Liver (tissue), 9 donors: ENCODE data around the gene PIGT. TPM values are rescaled to one million over a fixed set of nuclear protein-coding genes. Genes with fewer than 3 reads are reported as not detected.

Experiments used
- DNase-seq: peaks from one replicate; pipeline ENCODE4 v3.0.0-alpha.2; 2017; ENCODE audit warnings: low spot score
- H3K27ac ChIP-seq, 2 donors: one replicate each; pipeline ENCODE4 v1.7.0; 2013; ENCODE audit warnings: inconsistent platforms in 2 of 2, low read length in 2 of 2, control low read depth in 1 of 2, low read depth in 1 of 2, mild to moderate bottlenecking in 1 of 2
- H3K27me3 ChIP-seq, 4 donors: one replicate each; pipeline versions ENCODE4 v1.6.1 to v1.7.0; 2013; ENCODE audit warnings: low read length in 3 of 4, inconsistent platforms in 1 of 4, mild to moderate bottlenecking in 1 of 4, moderate library complexity in 1 of 4; ENCODE audit not compliant: control insufficient read depth in 4 of 4, insufficient read depth in 4 of 4
- H3K36me3 ChIP-seq, 4 donors: one replicate each; pipeline versions ENCODE4 v1.6.1 to v1.7.0; 2013; ENCODE audit warnings: low read length in 3 of 4, mild to moderate bottlenecking in 3 of 4, low read depth in 1 of 4, moderate library complexity in 1 of 4; ENCODE audit not compliant: control insufficient read depth in 4 of 4, insufficient read depth in 3 of 4
- H3K4me1 ChIP-seq, 4 donors: one replicate each; pipeline versions ENCODE4 v1.6.1 to v1.7.0; 2013; ENCODE audit warnings: low read length in 3 of 4, mild to moderate bottlenecking in 3 of 4, moderate library complexity in 1 of 4; ENCODE audit not compliant: control insufficient read depth in 4 of 4, insufficient read depth in 4 of 4
- H3K4me3 ChIP-seq, 3 donors: one replicate each; pipeline versions ENCODE4 v1.6.1 to v1.7.0; 2013; ENCODE audit warnings: low read length in 3 of 3, control low read depth in 1 of 3, low read depth in 1 of 3, mild to moderate bottlenecking in 1 of 3
- H3K9ac ChIP-seq, 2 donors: one replicate each; pipeline ENCODE4 v1.7.0; 2013; ENCODE audit warnings: low read length in 2 of 2, mild to moderate bottlenecking in 2 of 2, moderate library complexity in 2 of 2, control low read depth in 1 of 2, low read depth in 1 of 2
- H3K9me3 ChIP-seq, 4 donors: one replicate each; pipeline versions ENCODE4 v1.6.1 to v1.7.0; 2013; ENCODE audit warnings: low read length in 3 of 4; ENCODE audit not compliant: control insufficient read depth in 4 of 4
- ATF3 ChIP-seq: IDR thresholded peaks from 2 replicates; pipeline ENCODE4 v1.6.1; 2016; ENCODE audit warnings: antibody characterized with exemption
- EGR1 ChIP-seq, 2 donors: IDR thresholded peaks; 2 replicates each; pipeline ENCODE4 v1.6.1; 2016 to 2018; ENCODE audit warnings: antibody characterized with exemption in 2 of 2, low read depth in 2 of 2
- FOXA1 ChIP-seq: IDR thresholded peaks from 2 replicates; pipeline ENCODE4 v1.6.1; 2016; ENCODE audit warnings: antibody characterized with exemption
- FOXA2 ChIP-seq: IDR thresholded peaks from 2 replicates; pipeline ENCODE4 v1.6.1; 2016; ENCODE audit warnings: antibody characterized with exemption
- GABPA ChIP-seq, 2 donors: IDR thresholded peaks in 1 of 2; conservative IDR thresholded peaks in 1 of 2; 2 replicates each; pipeline ENCODE4 v1.6.1; 2016; ENCODE audit warnings: antibody characterized with exemption in 2 of 2, mild to moderate bottlenecking in 1 of 2, moderate library complexity in 1 of 2
- HNF4A ChIP-seq, 2 donors: conservative IDR thresholded peaks; 2 replicates each; pipeline ENCODE4 v1.6.1; 2016; ENCODE audit warnings: antibody characterized with exemption in 2 of 2, mild to moderate bottlenecking in 2 of 2
- HNF4G ChIP-seq: IDR thresholded peaks from 2 replicates; pipeline ENCODE4 v1.6.1; 2016; ENCODE audit warnings: antibody characterized with exemption
- JUND ChIP-seq, 2 donors: IDR thresholded peaks; 2 replicates each; pipeline ENCODE4 v1.6.1; 2016; ENCODE audit warnings: antibody characterized with exemption in 2 of 2
- NR2F2 ChIP-seq: IDR thresholded peaks from 2 replicates; pipeline ENCODE4 v1.6.1; 2016; ENCODE audit warnings: antibody characterized with exemption
- RAD21 ChIP-seq, 2 donors: IDR thresholded peaks; 2 replicates each; pipeline ENCODE4 v1.6.1; 2016; ENCODE audit warnings: antibody characterized with exemption in 2 of 2, mild to moderate bottlenecking in 2 of 2
- SP1 ChIP-seq: IDR thresholded peaks from 2 replicates; pipeline ENCODE4 v1.6.1; 2018; ENCODE audit warnings: antibody characterized with exemption, mild to moderate bottlenecking
- YY1 ChIP-seq: IDR thresholded peaks from 2 replicates; pipeline ENCODE4 v1.6.1; 2016; ENCODE audit warnings: antibody characterized with exemption, mild to moderate bottlenecking
- ZBTB33 ChIP-seq: IDR thresholded peaks from 2 replicates; pipeline ENCODE4 v1.6.1; 2016; ENCODE audit warnings: antibody characterized with exemption
- WGBS: extraction: QIAGEN DNeasy Blood & Tissue Kit; methylation state at CpG from one replicate; pipeline ENCODE4 v1.1.7; 2013; 5-methylcytosine and 5-hydroxymethylcytosine counted together
- polyA plus RNA-seq, 2 donors: library from polyadenylated mRNA; stranded (reverse) in 1 of 2; unstranded in 1 of 2; fragments of 200-250 nt in 1 of 2; fragments of >200 nt in 1 of 2; fragmentation: Nextera tagmentation in 1 of 2; extraction: Ambion mirVana in 1 of 2; gene quantifications; one replicate each; pipeline versions ENCODE4 v1.2.1 to v1.2.3, GENCODE V29; 2013 to 2015
- total RNA-seq, 2 donors: library from RNA; depleted of rRNA; stranded (reverse); fragments of >200 nt; gene quantifications; one replicate each; pipeline ENCODE4 v1.2.3, GENCODE V29; 2014
- TF ChIP-seq, protein P1 (sequence below): IDR thresholded peaks from 2 replicates; pipeline ENCODE4 v1.6.1; 2016; ENCODE audit warnings: antibody characterized with exemption
- donor health status: healthy.
- donor health status: healthy.
- donor health status: healthy.
- donor health status: healthy.
- donor health status: healthy.

The PIGT gene
- total and polyA plus RNA-seq, 4 donors, result 14.4 to 64.5 (median 34.1) TPM

- H3K4me3 ChIP-seq, result no peak overlapping the region
- WGBS, result 88% methylated on average over 2 of the region's 2 CpGs
- H3K27ac ChIP-seq, result no peak overlapping the region
- no peaks in the 10 kb centered on the region for H3K9me3 ChIP-seq
- H3K27me3 ChIP-seq, result no peaks in the 10 kb centered on the region
- no peaks in the 10 kb centered on the region for H3K4me1 ChIP-seq
- no peak overlapping the region for H3K9ac ChIP-seq
- peaks cover 6 to 22% (median 10%) of the 10 kb centered on the region in 4 donors for H3K36me3 ChIP-seq
- DNase-seq, result no peak
- no peak for TF ChIP-seq ZBTB33
- no peak for TF ChIP-seq EGR1 (IDR thresholded peaks at IDR 0.05; ENCODE audit: low read depth in 2 of 2)
- no peak for TF ChIP-seq HNF4A (conservative IDR thresholded peaks at IDR 0.05)
These were observed 13.7 kb downstream of the PIGT start for GRCh38 chr20:45429618-45430017.

DNA sequence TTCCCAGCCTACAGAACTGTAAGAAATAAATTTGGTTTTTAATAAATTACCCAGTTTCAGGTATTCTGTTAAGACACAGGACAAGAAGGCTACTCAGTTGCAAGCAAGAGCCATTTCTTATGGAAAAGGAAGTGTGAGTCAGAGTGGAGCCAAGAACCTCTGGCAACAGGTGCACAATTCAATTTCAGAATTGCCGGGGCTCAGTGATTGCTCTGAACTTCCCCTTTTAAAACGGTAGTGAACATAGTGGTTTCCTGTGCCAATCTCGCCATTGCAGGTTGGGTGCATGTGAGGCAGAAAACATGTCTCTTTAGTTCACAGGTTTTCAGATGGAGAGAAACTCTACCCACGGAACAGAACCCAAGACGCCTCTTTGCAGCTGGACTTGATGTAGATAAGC, 16.4 kb downstream of the PIGT start:
- 77% methylated on average over 5 of the region's 5 CpGs for WGBS
- no peak for TF ChIP-seq ZBTB33
- no peak for TF ChIP-seq SP1
- no peak for TF ChIP-seq HNF4A (conservative IDR thresholded peaks at IDR 0.05)
- no peak for TF ChIP-seq FOXA2
- TF ChIP-seq ATF3, result no peak
- no peak for TF ChIP-seq FOXA1
- no peak for TF ChIP-seq JUND (IDR thresholded peaks at IDR 0.05)
- TF ChIP-seq YY1, result no peak
- no peak for TF ChIP-seq NR2F2
- TF ChIP-seq, protein P1, sequence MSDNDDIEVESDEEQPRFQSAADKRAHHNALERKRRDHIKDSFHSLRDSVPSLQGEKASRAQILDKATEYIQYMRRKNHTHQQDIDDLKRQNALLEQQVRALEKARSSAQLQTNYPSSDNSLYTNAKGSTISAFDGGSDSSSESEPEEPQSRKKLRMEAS, result no peak
- Histone ChIP-seq H3K4me3 (no peak overlapping the region), H3K27me3 (no peaks in the 10 kb centered on the region), H3K27ac (no peak overlapping the region), H3K9me3 (no peaks in the 10 kb centered on the region), H3K9ac (no peak overlapping the region), H3K4me1 (peaks cover 0 to 9% (median 4%) of the 10 kb centered on the region in 4 donors), H3K36me3 (peaks cover 0 to 8% (median under 1%) of the 10 kb centered on the region in 4 donors)
- no peak for DNase-seq

GRCh38 chr20:45433316-45433715, 17.4 kb downstream of the PIGT start:
- Histone ChIP-seq H3K27ac (no peak overlapping the region), H3K27me3 (no peaks in the 10 kb centered on the region), H3K9ac (no peak overlapping the region), H3K4me1 (peaks cover 0 to 9% (median 4%) of the 10 kb centered on the region in 4 donors), H3K36me3 (peaks cover 0 to 8% (median under 1%) of the 10 kb centered on the region in 4 donors), H3K9me3 (no peaks in the 10 kb centered on the region), H3K4me3 (no peak overlapping the region)
- no peak for DNase-seq
- TF ChIP-seq HNF4A (conservative IDR thresholded peaks at IDR 0.05) (no peak), NR2F2 (no peak), JUND (IDR thresholded peaks at IDR 0.05) (no peak), GABPA (IDR thresholded peaks at IDR 0.05 in 1 of 2, conservative IDR thresholded peaks at IDR 0.05 in 1 of 2) (no peak), YY1 (no peak), HNF4G (no peak), SP1 (no peak), RAD21 (IDR thresholded peaks at IDR 0.05) (no peak)
- 80% methylated on average over 3 of the region's 3 CpGs for WGBS
